ENCODE measurements around the gene C1orf21. TPM values are rescaled to one million over a fixed set of nuclear protein-coding genes. Genes with fewer than 3 reads are reported as not detected.

The C1orf21 gene
- total RNA-seq, 1 donor from 2014 or later, result 31.8 TPM

- H3K9me3 Mint-ChIP-seq (ENCODE audit: unreplicated experiment), result no peaks in the 10 kb centered on the region
- H3K27ac Mint-ChIP-seq (ENCODE audit: unreplicated experiment), result no peak overlapping the region
- H3K36me3 Mint-ChIP-seq (ENCODE audit: unreplicated experiment), result no peaks in the 10 kb centered on the region
- no peak for TF ChIP-seq CTCF (IDR thresholded peaks at IDR 0.05)
- H3K4me1 Mint-ChIP-seq (ENCODE audit: unreplicated experiment), result peaks cover 6% of the 10 kb centered on the region
- H3K27me3 Mint-ChIP-seq (ENCODE audit: unreplicated experiment), result peaks cover 6% of the 10 kb centered on the region
- no peak for DNase-seq (ENCODE audit: extremely low spot score, unreplicated experiment)
- no peak overlapping the region for H3K4me3 Mint-ChIP-seq (ENCODE audit: unreplicated experiment)
Observed at GRCh38 chr1:184352776-184353175, 34.1 kb upstream of the C1orf21 start.

GRCh38 chr1:184354719-184355118, 32.1 kb upstream of the C1orf21 start:
- no peak for TF ChIP-seq CTCF (IDR thresholded peaks at IDR 0.05)
- H3K9me3 Mint-ChIP-seq (ENCODE audit: unreplicated experiment), result no peaks in the 10 kb centered on the region
- DNase-seq (ENCODE audit: extremely low spot score, unreplicated experiment), result no peak

GRCh38 chr1:184356891-184357290, 29.9 kb upstream of the C1orf21 start:
- no peak for DNase-seq (ENCODE audit: extremely low spot score, unreplicated experiment)
- H3K27ac Mint-ChIP-seq (ENCODE audit: unreplicated experiment), result no peak overlapping the region
- peaks cover 8% of the 10 kb centered on the region for H3K4me1 Mint-ChIP-seq (ENCODE audit: unreplicated experiment)
- TF ChIP-seq CTCF (IDR thresholded peaks at IDR 0.05), result no peak
- no peaks in the 10 kb centered on the region for H3K36me3 Mint-ChIP-seq (ENCODE audit: unreplicated experiment)
- peaks cover 6% of the 10 kb centered on the region for H3K27me3 Mint-ChIP-seq (ENCODE audit: unreplicated experiment)
- no peak overlapping the region for H3K4me3 Mint-ChIP-seq (ENCODE audit: unreplicated experiment)
- no peaks in the 10 kb centered on the region for H3K9me3 Mint-ChIP-seq (ENCODE audit: unreplicated experiment)

More at GRCh38 chr1:184354719-184355118, 32.1 kb upstream of the C1orf21 start:
- Mint-ChIP-seq H3K4me3 (ENCODE audit: unreplicated experiment) (no peak overlapping the region), H3K27me3 (ENCODE audit: unreplicated experiment) (peaks cover 6% of the 10 kb centered on the region), H3K36me3 (ENCODE audit: unreplicated experiment) (no peaks in the 10 kb centered on the region), H3K27ac (ENCODE audit: unreplicated experiment) (no peak overlapping the region), H3K4me1 (ENCODE audit: unreplicated experiment) (peaks cover 6% of the 10 kb centered on the region)

GRCh38 chr1:184358256-184358655, 28.6 kb upstream of the C1orf21 start:
- DNase-seq (ENCODE audit: extremely low spot score, unreplicated experiment), result no peak
- no peak overlapping the region for H3K27ac Mint-ChIP-seq (ENCODE audit: unreplicated experiment)
- TF ChIP-seq CTCF (IDR thresholded peaks at IDR 0.05), result no peak
- H3K9me3 Mint-ChIP-seq (ENCODE audit: unreplicated experiment), result no peaks in the 10 kb centered on the region
- H3K36me3 Mint-ChIP-seq (ENCODE audit: unreplicated experiment), result no peaks in the 10 kb centered on the region
- H3K4me1 Mint-ChIP-seq (ENCODE audit: unreplicated experiment), result peaks cover 2% of the 10 kb centered on the region
- H3K27me3 Mint-ChIP-seq (ENCODE audit: unreplicated experiment), result peaks cover 6% of the 10 kb centered on the region
- H3K4me3 Mint-ChIP-seq (ENCODE audit: unreplicated experiment), result no peak overlapping the region

- Mint-ChIP-seq H3K36me3 (ENCODE audit: unreplicated experiment) (no peaks in the 10 kb centered on the region), H3K27me3 (ENCODE audit: unreplicated experiment) (peaks cover 6% of the 10 kb centered on the region), H3K9me3 (ENCODE audit: unreplicated experiment) (no peaks in the 10 kb centered on the region), H3K27ac (ENCODE audit: unreplicated experiment) (no peak overlapping the region), H3K4me1 (ENCODE audit: unreplicated experiment) (peaks cover 2% of the 10 kb centered on the region), H3K4me3 (ENCODE audit: unreplicated experiment) (no peak overlapping the region)
- TF ChIP-seq CTCF (IDR thresholded peaks at IDR 0.05), result no peak
- no peak for DNase-seq (ENCODE audit: extremely low spot score, unreplicated experiment)
Observed at GRCh38 chr1:184359909-184360308, 26.9 kb upstream of the C1orf21 start.
